Calu3 (cell line): ENCODE results near the gene SCG2. TPM values are rescaled to one million over a fixed set of nuclear protein-coding genes. Genes with fewer than 3 reads are reported as not detected.

Experiments used
- BruUV-seq: library from RNA; stranded (reverse); fragments of 400-500 nt; replicated peaks from 2 replicates; lab custom pipeline; 2021; lab: Mats Ljungman, UMichigan
- CTCF ChIA-PET: fragments of 300-600 bp; sonication (Branson Sonifier 250); formaldehyde crosslinking; loops from one replicate; lab custom pipeline; 2022; ENCODE audit warnings: antibody characterized with exemption; lab: Charles Lee
- DNase-seq: peaks from one replicate; pipeline ENCODE4 v3.0.0; 2022
- H3K27ac Mint-ChIP-seq: one replicate; pipeline ENCODE4 v1.8.0; 2022; ENCODE audit warnings: mixed read lengths; ENCODE audit not compliant: unreplicated experiment
- H3K27me3 Mint-ChIP-seq: one replicate; pipeline ENCODE4 v1.8.0; 2022; ENCODE audit warnings: mixed read lengths; ENCODE audit not compliant: unreplicated experiment
- H3K36me3 Mint-ChIP-seq: one replicate; pipeline ENCODE4 v1.8.0; 2022; ENCODE audit warnings: mild to moderate bottlenecking, moderate library complexity, mixed read lengths; ENCODE audit not compliant: insufficient read depth, unreplicated experiment
- H3K4me1 Mint-ChIP-seq: one replicate; pipeline ENCODE4 v1.8.0; 2022; ENCODE audit warnings: mild to moderate bottlenecking, low read depth, mixed read lengths; ENCODE audit not compliant: unreplicated experiment
- H3K4me3 Mint-ChIP-seq: one replicate; pipeline ENCODE4 v1.8.0; 2022; ENCODE audit warnings: mild to moderate bottlenecking, low read depth, moderate library complexity, mixed read lengths; ENCODE audit not compliant: unreplicated experiment
- H3K9me3 Mint-ChIP-seq: one replicate; pipeline ENCODE4 v1.8.0; 2022; ENCODE audit warnings: low read depth, mixed read lengths; ENCODE audit not compliant: unreplicated experiment
- intact Hi-C: fragments of 100-400 bp; cut with micrococcal nuclease; formaldehyde crosslinking; loops from one replicate; pipeline ENCODE4 v1.10.0; 2022; ENCODE audit not compliant: unreplicated experiment
- total RNA-seq: library from RNA; stranded (reverse); gene quantifications from 2 replicates; pipeline ENCODE4 v1.2.3, GENCODE V29; 2022
- TF ChIP-seq, protein P1 (sequence below): fragments of 200-600 bp; IDR thresholded peaks from one replicate; pipeline ENCODE4 v1.8.0; 2022; ENCODE audit warnings: antibody characterized with exemption; ENCODE audit not compliant: unreplicated experiment

Gene SCG2
- total RNA-seq, 1 experiment from 2014 or later: 0.52 TPM

DNA sequence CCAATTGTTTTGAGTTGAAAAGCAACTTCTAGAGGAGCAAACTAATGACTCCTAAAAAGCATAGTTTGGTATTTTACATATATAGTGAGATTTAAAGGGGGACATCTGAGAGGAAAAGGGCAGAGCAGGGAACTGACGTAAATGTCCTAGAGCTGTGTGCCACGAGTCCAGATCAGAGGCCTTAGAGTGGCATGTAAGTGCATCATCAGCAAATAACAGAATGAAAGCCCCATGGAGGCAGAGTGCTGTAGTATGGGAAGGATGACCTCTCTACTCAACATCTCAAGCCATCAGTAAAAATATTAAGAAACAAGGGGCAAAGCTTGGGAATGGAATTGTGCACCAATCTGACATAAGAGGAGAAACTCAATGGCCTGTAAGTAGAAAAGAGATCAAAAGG, 31.4 kb downstream of the SCG2 start:
- H3K4me3 Mint-ChIP-seq: no peak overlapping the region
- TF ChIP-seq, protein P1, sequence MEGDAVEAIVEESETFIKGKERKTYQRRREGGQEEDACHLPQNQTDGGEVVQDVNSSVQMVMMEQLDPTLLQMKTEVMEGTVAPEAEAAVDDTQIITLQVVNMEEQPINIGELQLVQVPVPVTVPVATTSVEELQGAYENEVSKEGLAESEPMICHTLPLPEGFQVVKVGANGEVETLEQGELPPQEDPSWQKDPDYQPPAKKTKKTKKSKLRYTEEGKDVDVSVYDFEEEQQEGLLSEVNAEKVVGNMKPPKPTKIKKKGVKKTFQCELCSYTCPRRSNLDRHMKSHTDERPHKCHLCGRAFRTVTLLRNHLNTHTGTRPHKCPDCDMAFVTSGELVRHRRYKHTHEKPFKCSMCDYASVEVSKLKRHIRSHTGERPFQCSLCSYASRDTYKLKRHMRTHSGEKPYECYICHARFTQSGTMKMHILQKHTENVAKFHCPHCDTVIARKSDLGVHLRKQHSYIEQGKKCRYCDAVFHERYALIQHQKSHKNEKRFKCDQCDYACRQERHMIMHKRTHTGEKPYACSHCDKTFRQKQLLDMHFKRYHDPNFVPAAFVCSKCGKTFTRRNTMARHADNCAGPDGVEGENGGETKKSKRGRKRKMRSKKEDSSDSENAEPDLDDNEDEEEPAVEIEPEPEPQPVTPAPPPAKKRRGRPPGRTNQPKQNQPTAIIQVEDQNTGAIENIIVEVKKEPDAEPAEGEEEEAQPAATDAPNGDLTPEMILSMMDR: no peak
- no TSS peak for BruUV-seq
- peaks cover 5% of the 10 kb centered on the region for H3K4me1 Mint-ChIP-seq
- H3K9me3 Mint-ChIP-seq: peaks cover 3% of the 10 kb centered on the region
- H3K36me3 Mint-ChIP-seq: no peaks in the 10 kb centered on the region
- intact Hi-C loops: no loop called here
- H3K27me3 Mint-ChIP-seq: no peaks in the 10 kb centered on the region
- CTCF ChIA-PET: no interaction called here
- no peak overlapping the region for H3K27ac Mint-ChIP-seq
- no peak for DNase-seq

DNA sequence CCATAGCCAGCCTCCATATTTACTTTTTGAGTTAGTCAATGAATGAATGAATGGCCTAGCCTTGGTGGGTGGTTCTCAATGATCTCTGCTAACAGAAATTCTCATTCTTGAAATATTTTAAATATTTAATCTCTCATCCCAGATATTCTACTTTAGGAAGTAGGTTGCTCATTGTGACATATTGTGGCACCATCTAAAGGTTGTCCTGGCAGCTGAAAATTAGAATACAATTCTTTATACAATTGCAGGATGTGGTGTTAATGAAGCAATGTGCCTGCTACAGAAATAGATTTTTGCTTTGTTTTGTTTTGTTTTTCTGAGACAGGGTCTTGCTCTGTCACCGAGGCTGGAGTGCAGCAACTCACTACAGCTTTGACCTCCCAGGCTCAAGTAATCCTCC, 35.8 kb downstream of the SCG2 start:
- BruUV-seq: no TSS peak
- peaks cover 31% of the 10 kb centered on the region for H3K4me1 Mint-ChIP-seq
- no peaks in the 10 kb centered on the region for H3K27me3 Mint-ChIP-seq
- CTCF ChIA-PET: no interaction called here
- TF ChIP-seq, protein P1: no peak
- DNase-seq: no peak
- H3K36me3 Mint-ChIP-seq: no peaks in the 10 kb centered on the region
- no peak overlapping the region for H3K4me3 Mint-ChIP-seq
- no peak overlapping the region for H3K27ac Mint-ChIP-seq
- intact Hi-C loops: no loop called here
- H3K9me3 Mint-ChIP-seq: peaks cover 3% of the 10 kb centered on the region

DNA sequence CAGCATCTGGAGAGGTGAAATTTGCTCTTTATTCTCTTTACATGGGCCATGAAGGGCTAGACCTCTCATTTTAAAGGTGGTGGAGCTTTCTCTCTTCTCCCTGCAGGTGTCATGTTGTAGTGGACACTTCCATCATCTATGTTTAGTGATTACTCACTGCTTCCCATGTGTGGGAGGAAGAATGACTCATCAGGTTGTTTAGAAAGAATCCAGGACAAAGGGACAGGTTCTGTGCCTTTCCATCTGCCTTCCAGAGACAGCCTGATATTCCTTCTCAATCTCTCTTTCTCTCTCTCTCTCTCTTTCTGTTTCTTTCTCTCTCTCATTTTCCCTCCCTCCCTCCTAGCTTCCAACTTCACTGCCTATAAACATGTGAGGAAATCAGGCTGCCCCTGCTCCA, 38.7 kb downstream of the SCG2 start:
- peak; percentile 37 for DNase-seq
- Mint-ChIP-seq H3K4me3 (no peak overlapping the region), H3K27me3 (no peaks in the 10 kb centered on the region), H3K9me3 (peaks cover 3% of the 10 kb centered on the region), H3K36me3 (no peaks in the 10 kb centered on the region), H3K4me1 (peaks cover 50% of the 10 kb centered on the region), H3K27ac (peak overlapping the region; percentile 42)
- TF ChIP-seq, protein P1: no peak
- intact Hi-C loops: no loop called here
- BruUV-seq: no TSS peak
- CTCF ChIA-PET: no interaction called here

DNA sequence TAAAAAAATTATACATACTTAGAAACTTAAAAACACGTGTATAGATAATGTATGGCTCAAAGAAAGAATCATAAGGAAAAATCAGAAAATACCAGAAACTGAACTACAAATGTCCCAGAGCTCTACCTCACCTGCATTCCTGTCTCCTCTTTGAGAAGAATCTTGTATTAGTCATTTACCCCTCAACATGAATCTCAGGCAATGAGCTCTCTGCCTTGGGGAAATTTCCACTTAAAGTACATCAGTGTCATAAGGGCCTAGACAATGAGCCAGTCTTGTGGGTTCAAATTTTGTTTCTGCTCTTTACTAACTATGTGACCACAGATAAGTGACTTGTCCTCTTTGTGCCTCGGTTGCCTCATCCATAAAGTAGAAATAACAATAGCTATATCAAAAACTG, 40.1 kb downstream of the SCG2 start:
- H3K4me3 Mint-ChIP-seq: no peak overlapping the region
- no peak for DNase-seq
- CTCF ChIA-PET: no interaction called here
- no peaks in the 10 kb centered on the region for H3K36me3 Mint-ChIP-seq
- peaks cover 50% of the 10 kb centered on the region for H3K4me1 Mint-ChIP-seq
- TF ChIP-seq, protein P1: no peak
- intact Hi-C loops: no loop called here
- H3K27ac Mint-ChIP-seq: no peak overlapping the region
- no TSS peak for BruUV-seq
- H3K9me3 Mint-ChIP-seq: peaks cover 3% of the 10 kb centered on the region
- H3K27me3 Mint-ChIP-seq: no peaks in the 10 kb centered on the region
